Activated T-helper 2 cell treated with anti-CD3 and anti-CD28 coated beads, Interferon-gamma antibody, Interleukin-2, Interleukin-4, amounts not matched to agents 10 μg/mL and 5 μg/mL and 100 μg/mL, durations not matched to agents 14 hours and 24 hours and 36 hours (primary cell): ENCODE data around the gene PCDH9. TPM values are rescaled to one million over a fixed set of nuclear protein-coding genes. Genes with fewer than 3 reads are reported as not detected.

Experiments
- DNase-seq: peaks from one replicate; pipeline ENCODE4 v3.0.0; 2021; ENCODE audit warnings: low spot score
- H3K27ac Mint-ChIP-seq: one replicate; pipeline ENCODE4 v1.8.0; 2021; ENCODE audit warnings: mixed read lengths
- H3K27me3 Mint-ChIP-seq: one replicate; pipeline ENCODE4 v1.8.0; 2021; ENCODE audit warnings: low read depth, mixed read lengths
- H3K36me3 Mint-ChIP-seq: one replicate; pipeline ENCODE4 v1.8.0; 2021; ENCODE audit warnings: low read depth, mixed read lengths
- H3K4me1 Mint-ChIP-seq: one replicate; pipeline ENCODE4 v1.8.0; 2021; ENCODE audit warnings: low read depth, mixed read lengths
- H3K4me3 Mint-ChIP-seq: one replicate; pipeline ENCODE4 v1.8.0; 2021; ENCODE audit warnings: low read depth, mild to moderate bottlenecking, moderate library complexity, mixed read lengths
- H3K9me3 Mint-ChIP-seq: one replicate; pipeline ENCODE4 v1.8.0; 2021; ENCODE audit warnings: mixed read lengths
- intact Hi-C: fragments of 100-400 bp; cut with micrococcal nuclease; formaldehyde crosslinking; loops from one replicate; pipeline ENCODE4 v1.15.1; 2023
- total RNA-seq: library from RNA; stranded (reverse); gene quantifications from 2 replicates; pipeline ENCODE4 v1.2.3, GENCODE V29; 2022

PCDH9 gene
- total RNA-seq, 1 donor from 2014 or later: 0.18 TPM

DNA sequence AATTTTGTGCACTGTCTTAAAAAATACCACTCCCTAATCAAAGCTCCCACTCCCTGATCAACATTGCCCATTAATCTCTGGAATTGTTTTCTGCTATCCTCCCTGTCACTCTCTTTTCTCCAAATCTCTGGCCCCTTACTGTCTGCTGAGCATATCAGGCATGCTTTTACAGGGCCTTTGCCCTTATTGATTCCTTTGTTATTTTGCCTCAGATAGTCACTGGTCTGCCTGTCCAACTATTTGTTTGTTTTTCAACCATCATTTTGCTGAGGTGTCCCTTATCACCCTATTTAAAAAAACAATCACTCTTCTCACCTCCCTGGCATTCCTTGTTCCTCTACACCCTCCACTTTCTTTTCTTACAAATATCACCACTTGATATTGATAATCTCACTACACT, 153.0 kb downstream of the PCDH9 start:
- H3K27ac Mint-ChIP-seq: no peak overlapping the region
- intact Hi-C loops: no loop called here

DNA sequence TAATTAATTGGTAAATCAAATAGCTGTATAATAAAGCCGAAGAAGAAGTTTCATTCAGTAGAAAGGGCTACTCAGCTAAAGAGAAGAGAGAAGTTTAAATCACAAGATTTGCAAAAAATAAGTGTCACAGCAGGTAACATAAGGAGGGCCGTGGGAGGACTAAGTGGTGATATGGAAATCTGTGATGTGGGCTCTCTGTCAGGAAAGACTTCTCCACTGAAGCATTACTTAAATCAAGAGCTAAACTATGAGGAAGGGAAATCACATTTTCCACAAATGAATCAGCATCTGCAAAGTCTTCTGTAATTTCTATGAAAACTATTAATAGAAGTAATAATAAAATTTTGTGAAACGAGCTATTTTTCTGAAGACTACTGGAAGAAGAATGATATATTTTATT, 153.8 kb downstream of the PCDH9 start:
- no peaks in the 10 kb centered on the region for H3K4me1 Mint-ChIP-seq
- no peaks in the 10 kb centered on the region for H3K36me3 Mint-ChIP-seq
- no peaks in the 10 kb centered on the region for H3K27me3 Mint-ChIP-seq
- H3K4me3 Mint-ChIP-seq: no peak overlapping the region
- no peak for DNase-seq
- intact Hi-C loops: no loop called here
- no peak overlapping the region for H3K27ac Mint-ChIP-seq
- no peaks in the 10 kb centered on the region for H3K9me3 Mint-ChIP-seq

More for the DNA sequence above, 153.0 kb downstream of the PCDH9 start:
- Mint-ChIP-seq H3K27me3 (no peaks in the 10 kb centered on the region), H3K9me3 (no peaks in the 10 kb centered on the region), H3K4me3 (no peak overlapping the region), H3K36me3 (no peaks in the 10 kb centered on the region), H3K4me1 (no peaks in the 10 kb centered on the region)
- DNase-seq: no peak

DNA sequence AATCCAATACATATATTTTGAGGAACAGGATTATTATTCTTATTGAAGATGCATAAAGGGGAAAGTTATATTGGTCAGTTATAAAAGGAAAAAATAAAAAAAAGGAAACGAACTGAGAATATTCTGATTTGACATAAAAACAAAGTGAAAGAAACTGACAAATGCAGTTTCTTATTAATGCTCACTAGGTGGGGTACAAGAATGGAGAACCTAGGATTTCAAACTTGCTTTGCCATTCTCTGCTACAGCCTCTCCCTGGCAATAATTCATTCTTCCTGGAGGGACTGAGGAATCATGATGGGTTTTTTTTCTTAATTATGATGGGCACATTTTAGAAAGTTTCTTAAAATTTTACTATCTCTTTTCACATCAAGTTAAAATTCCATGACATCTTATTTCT, 154.9 kb downstream of the PCDH9 start:
- Mint-ChIP-seq H3K27ac (no peak overlapping the region), H3K4me3 (no peak overlapping the region), H3K36me3 (no peaks in the 10 kb centered on the region), H3K4me1 (no peaks in the 10 kb centered on the region), H3K9me3 (no peaks in the 10 kb centered on the region), H3K27me3 (no peaks in the 10 kb centered on the region)
- no peak for DNase-seq
- intact Hi-C loops: no loop called here

DNA sequence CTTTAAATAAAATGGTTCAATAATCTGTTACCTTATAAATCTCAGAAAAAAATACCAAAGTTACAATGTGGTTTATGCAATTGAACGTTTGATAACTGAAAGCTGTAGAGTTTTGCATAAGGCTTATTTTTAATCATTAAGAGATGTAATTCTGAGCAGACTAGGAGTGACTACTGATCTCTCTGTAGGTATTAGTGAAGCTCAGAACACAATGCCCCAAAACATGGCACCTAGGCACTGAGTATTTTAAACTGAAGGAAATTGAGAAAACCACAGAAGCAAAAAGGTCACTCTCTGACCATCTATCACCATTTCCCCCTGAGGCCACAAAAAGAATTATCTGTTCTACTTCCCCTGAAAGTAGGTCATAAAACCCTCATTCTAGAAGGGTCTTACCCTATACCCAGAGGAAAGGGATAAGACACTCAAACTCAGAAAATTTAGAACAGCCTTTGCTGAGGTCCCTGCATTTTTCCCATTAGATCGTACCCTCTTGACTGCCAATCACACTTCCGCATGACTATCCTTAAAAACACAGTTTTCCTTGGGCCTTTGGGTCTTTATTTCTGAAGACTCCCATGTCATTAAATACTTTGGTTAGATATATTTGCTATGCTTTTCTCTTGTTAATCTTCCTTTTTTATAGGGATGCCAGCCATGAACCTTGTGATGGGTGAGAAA, 158.1 kb downstream of the PCDH9 start:
- no peaks in the 10 kb centered on the region for H3K27me3 Mint-ChIP-seq
- no peaks in the 10 kb centered on the region for H3K4me1 Mint-ChIP-seq
- H3K36me3 Mint-ChIP-seq: no peaks in the 10 kb centered on the region
- H3K27ac Mint-ChIP-seq: no peak overlapping the region
- intact Hi-C loops: no loop called here
- DNase-seq: no peak
- H3K9me3 Mint-ChIP-seq: no peaks in the 10 kb centered on the region
- no peak overlapping the region for H3K4me3 Mint-ChIP-seq

DNA sequence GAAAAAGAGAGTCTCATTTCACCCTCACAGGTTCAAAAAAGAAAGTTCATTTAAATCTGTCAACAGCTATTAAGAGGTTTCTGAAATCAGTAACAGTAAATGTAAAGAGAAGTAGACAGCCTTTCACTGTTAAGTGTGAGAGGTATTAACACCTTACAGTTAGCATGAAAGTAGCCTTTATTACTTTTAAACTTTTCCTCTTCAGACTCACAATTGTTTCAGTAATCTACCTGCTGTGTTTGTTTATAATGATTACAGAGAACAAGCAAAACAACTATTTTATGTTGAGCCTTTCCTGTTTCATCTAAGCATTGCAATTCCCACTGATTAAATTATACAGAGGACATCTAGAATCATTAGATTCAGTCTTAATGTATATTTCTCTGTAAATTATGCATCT, 159.8 kb downstream of the PCDH9 start:
- DNase-seq: no peak
- no peak overlapping the region for H3K4me3 Mint-ChIP-seq
- no peaks in the 10 kb centered on the region for H3K4me1 Mint-ChIP-seq
- H3K27ac Mint-ChIP-seq: no peak overlapping the region
- H3K36me3 Mint-ChIP-seq: no peaks in the 10 kb centered on the region
- H3K9me3 Mint-ChIP-seq: no peaks in the 10 kb centered on the region
- intact Hi-C loops: no loop called here
- H3K27me3 Mint-ChIP-seq: no peaks in the 10 kb centered on the region

DNA sequence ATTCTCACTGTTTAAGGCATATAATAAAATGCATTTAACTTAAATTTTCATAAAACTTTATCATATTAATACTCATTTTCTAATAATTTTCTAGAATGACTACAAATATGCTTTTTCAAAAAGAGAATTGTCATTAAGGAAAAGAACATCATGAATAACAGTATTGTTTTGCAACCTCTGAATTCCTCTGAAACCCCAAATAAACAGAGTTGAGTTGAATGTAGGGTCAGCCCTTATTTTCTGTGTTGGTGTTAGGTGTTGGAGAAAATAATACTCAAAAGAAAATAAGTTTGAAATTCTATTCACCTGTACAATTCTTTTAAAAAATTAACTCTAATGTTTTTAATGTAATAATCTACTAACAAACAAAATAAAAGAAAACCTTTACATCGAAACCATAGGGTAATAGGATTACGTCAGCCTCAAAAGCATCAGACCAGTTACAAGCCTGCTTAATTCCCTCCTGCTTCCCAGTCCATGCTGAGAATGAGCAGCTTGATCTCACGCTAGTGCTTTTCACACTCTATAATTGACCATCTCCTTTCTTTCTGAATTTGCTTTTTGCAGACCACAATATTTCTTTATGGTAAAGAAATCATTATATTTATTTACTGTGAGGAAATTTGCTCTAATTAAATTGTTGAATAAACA, 160.9 kb downstream of the PCDH9 start:
- H3K27me3 Mint-ChIP-seq: no peaks in the 10 kb centered on the region
- H3K4me3 Mint-ChIP-seq: no peak overlapping the region
- no peak overlapping the region for H3K27ac Mint-ChIP-seq
- no peaks in the 10 kb centered on the region for H3K4me1 Mint-ChIP-seq
- intact Hi-C loops: no loop called here
- H3K9me3 Mint-ChIP-seq: no peaks in the 10 kb centered on the region
- no peaks in the 10 kb centered on the region for H3K36me3 Mint-ChIP-seq
- no peak for DNase-seq

DNA sequence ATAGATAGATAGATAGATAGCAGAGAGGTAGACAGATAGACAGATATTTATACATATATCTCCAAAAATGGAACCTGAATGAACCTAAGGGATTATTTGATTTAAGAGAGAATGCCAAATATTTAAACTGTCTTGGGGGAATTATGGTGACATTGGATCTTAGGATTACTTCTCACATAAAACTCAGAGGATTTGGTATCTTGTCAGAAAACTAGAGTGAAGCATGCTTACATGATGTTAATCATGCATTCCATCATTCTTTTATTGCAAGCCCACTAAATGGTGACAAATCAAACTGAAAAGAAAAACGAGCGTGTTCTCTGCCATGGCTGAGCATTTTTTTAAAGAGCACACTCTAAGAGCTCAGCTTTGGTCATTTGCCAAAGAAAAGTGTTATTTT, 165.2 kb downstream of the PCDH9 start:
- no peak overlapping the region for H3K27ac Mint-ChIP-seq
- H3K9me3 Mint-ChIP-seq: no peaks in the 10 kb centered on the region
- no peaks in the 10 kb centered on the region for H3K36me3 Mint-ChIP-seq
- no peaks in the 10 kb centered on the region for H3K4me1 Mint-ChIP-seq
- intact Hi-C loops: no loop called here
- H3K4me3 Mint-ChIP-seq: no peak overlapping the region
- H3K27me3 Mint-ChIP-seq: no peaks in the 10 kb centered on the region
- no peak for DNase-seq

DNA sequence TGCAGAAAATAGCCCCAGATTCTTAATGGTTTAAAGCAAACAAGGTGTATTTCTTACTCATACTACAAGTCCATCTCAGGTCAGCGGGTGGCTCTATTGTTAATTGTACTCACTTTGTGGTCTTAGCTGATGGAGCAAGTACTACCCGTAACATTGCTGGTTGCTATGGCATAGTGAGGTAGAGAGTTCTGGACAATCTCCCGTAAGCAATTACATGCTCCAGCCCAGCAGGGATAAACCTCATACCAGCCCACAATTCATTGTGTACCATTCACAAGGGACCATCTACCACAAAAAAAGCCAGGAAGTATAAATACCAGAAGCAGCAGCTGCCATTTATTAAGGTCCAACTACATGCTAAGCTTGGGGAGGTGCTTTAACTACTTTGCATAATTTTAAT, 167.1 kb downstream of the PCDH9 start:
- no peak overlapping the region for H3K4me3 Mint-ChIP-seq
- H3K27ac Mint-ChIP-seq: no peak overlapping the region
- no peaks in the 10 kb centered on the region for H3K27me3 Mint-ChIP-seq
- no peak for DNase-seq
- intact Hi-C loops: no loop called here
- no peaks in the 10 kb centered on the region for H3K36me3 Mint-ChIP-seq
- H3K4me1 Mint-ChIP-seq: no peaks in the 10 kb centered on the region
- no peaks in the 10 kb centered on the region for H3K9me3 Mint-ChIP-seq

DNA sequence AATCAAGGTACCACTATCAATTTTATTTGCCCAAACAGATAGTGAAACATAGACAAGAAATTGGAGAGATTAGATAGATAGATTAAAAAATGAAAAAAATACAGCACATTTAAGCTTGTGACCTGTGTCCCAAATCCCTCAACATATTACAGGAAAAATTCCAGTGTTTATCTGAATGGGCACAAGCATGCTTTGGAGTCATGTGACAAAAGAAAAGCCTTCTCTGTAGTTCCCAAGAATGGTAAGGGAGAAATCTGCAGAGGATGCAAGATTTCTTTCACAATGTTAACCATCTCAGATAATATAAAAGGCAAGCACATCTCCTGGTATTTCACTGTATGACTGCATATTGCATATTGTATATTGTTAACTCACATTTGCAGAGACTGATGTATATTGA, 168.0 kb downstream of the PCDH9 start:
- intact Hi-C loops: no loop called here
- no peaks in the 10 kb centered on the region for H3K36me3 Mint-ChIP-seq
- H3K9me3 Mint-ChIP-seq: no peaks in the 10 kb centered on the region
- H3K27me3 Mint-ChIP-seq: no peaks in the 10 kb centered on the region
- no peak for DNase-seq
- H3K27ac Mint-ChIP-seq: no peak overlapping the region
- no peaks in the 10 kb centered on the region for H3K4me1 Mint-ChIP-seq
- H3K4me3 Mint-ChIP-seq: no peak overlapping the region

DNA sequence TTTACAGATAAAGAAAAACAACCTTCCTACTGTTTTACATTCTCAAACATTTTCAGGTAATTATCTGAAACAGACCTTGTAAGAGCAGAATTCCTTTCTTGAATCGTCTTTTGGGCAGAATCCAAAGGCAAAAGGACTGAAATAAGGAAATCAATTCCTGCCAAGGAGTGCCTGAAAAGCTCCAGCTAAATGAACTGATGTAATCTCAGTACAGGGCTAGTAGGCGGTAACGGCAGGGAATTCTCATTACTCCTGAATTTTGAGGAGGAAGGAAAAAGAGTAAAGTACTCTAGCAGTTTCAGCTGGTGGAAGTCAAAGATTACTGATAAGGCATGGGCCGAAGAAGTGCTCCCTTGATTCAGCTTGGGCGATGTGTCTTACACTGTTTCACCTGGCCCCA, 168.4 kb downstream of the PCDH9 start:
- Mint-ChIP-seq H3K9me3 (no peaks in the 10 kb centered on the region), H3K36me3 (no peaks in the 10 kb centered on the region), H3K27ac (no peak overlapping the region), H3K27me3 (no peaks in the 10 kb centered on the region), H3K4me3 (no peak overlapping the region), H3K4me1 (no peaks in the 10 kb centered on the region)
- intact Hi-C loops: no loop called here
- DNase-seq: no peak

DNA sequence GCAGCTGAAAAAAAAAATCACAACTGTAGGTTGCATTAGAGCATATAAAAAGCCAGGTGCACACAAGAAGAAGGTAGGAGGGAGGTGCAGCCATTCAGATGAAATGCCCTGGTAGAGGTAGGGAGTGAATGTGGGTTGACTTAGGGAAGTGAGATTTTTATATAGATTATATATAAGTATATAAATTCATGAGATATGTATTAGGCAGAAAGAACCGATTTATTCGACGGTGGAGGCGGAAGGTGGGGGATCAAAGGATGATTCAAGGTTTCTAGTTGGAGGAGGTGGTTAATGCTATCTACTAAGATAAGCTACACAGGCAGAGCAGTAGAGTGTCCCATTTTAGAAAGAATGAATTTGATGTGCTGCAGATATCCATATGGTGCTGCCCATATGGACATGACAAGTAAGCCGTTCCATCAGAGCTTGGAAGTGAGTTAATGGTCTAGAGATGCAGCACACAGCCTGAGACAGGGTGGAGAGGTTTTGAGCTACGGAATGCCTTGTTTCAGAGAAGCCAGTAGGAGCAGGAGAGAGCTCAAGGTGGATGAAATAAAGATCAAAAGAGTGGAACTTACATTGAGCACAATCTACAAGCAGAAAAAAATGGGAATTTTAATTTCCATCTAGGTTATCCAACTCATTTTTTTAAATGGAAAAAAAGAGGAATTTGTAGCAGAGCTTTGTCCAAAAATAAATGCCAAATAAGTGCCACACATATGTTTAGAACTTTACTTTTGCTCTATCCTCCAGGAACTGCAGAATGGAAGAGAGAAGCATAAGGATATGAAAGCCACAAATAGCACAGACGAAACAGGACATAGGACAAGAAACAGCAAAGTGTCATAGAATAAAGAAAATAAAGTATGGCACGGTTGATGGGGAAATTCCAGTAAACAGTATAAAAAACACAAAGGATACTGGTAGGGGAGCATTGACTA, 177.3 kb downstream of the PCDH9 start:
- Mint-ChIP-seq H3K4me3 (no peak overlapping the region), H3K27ac (no peak overlapping the region), H3K36me3 (no peaks in the 10 kb centered on the region), H3K4me1 (peaks cover 5% of the 10 kb centered on the region), H3K27me3 (no peaks in the 10 kb centered on the region), H3K9me3 (no peaks in the 10 kb centered on the region)
- intact Hi-C loops: no loop called here
- no peak for DNase-seq

DNA sequence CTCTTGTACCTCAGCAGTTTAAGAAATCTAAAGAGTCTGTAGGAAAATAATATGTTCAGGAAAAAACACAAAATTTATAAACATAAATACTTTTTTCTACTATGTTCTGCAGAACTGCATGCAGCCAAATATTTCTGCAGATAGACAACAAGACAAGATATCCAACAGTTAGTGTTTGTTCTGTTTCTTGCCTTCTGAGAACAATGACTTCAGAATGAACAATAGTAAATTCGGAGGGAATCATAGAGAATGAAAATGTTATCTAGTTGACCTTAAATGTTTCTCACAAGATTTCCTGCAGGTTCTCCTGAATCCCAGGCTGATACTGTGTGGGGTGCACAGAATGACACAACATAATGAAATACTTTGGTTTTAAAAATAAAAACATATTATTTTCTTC, 180.4 kb downstream of the PCDH9 start:
- H3K27ac Mint-ChIP-seq: no peak overlapping the region
- H3K4me3 Mint-ChIP-seq: no peak overlapping the region
- peaks cover 5% of the 10 kb centered on the region for H3K4me1 Mint-ChIP-seq
- no peak for DNase-seq
- no peaks in the 10 kb centered on the region for H3K27me3 Mint-ChIP-seq
- intact Hi-C loops: no loop called here
- H3K9me3 Mint-ChIP-seq: no peaks in the 10 kb centered on the region
- H3K36me3 Mint-ChIP-seq: no peaks in the 10 kb centered on the region

DNA sequence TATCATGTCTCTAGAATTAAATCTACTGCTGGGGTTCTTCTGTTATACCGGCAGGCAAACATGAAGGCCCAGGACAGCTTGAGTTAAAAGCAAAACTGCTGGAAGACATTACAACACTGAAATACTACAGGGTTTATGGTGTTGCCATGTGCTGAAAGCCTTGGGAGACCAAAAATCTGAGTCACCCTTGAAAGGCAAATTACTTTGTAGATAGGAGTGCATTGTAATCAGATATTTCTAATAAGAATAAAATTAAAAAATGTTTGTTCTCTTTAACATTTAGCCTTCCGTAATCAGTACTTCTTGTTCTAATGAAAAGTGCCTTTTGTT, 181.3 kb downstream of the PCDH9 start:
- intact Hi-C loops: no loop called here
- Mint-ChIP-seq H3K27ac (no peak overlapping the region), H3K36me3 (no peaks in the 10 kb centered on the region), H3K4me3 (no peak overlapping the region), H3K4me1 (peaks cover 5% of the 10 kb centered on the region), H3K9me3 (no peaks in the 10 kb centered on the region), H3K27me3 (no peaks in the 10 kb centered on the region)
- no peak for DNase-seq
